Muscle layer of duodenum (tissue), 2 donors: ENCODE results near the gene MRPL19.
"Not testable (repeated sequence)": the region's sequence is repeated elsewhere in the genome, so short reads cannot be mapped to it uniquely, and the experiment has no call there.

ENCODE experiments used
- H3K27ac ChIP-seq: one replicate; pipeline ENCODE4 v1.7.0; 2013; ENCODE audit warnings: mild to moderate bottlenecking, low read length
- H3K27me3 ChIP-seq: one replicate; pipeline ENCODE4 v1.7.0; 2013; ENCODE audit warnings: low read depth, mild to moderate bottlenecking, control low read depth, low read length
- H3K36me3 ChIP-seq, 2 donors: one replicate each; pipeline ENCODE4 v1.7.0; 2013; ENCODE audit warnings: low read length in 2 of 2, control low read depth in 1 of 2, mild to moderate bottlenecking in 1 of 2; ENCODE audit not compliant: insufficient read depth in 2 of 2, control insufficient read depth in 1 of 2
- H3K4me1 ChIP-seq, 2 donors: one replicate each; pipeline ENCODE4 v1.7.0; 2013; ENCODE audit warnings: low read length in 2 of 2, mild to moderate bottlenecking in 2 of 2, control low read depth in 1 of 2, moderate library complexity in 1 of 2; ENCODE audit not compliant: insufficient read depth in 2 of 2, control insufficient read depth in 1 of 2
- H3K4me3 ChIP-seq, 2 donors: one replicate each; pipeline ENCODE4 v1.7.0; 2013; ENCODE audit warnings: low read length in 2 of 2, low read depth in 1 of 2, mild to moderate bottlenecking in 1 of 2
- H3K9me3 ChIP-seq, 2 donors: one replicate each; pipeline ENCODE4 v1.7.0; 2013; ENCODE audit warnings: low read length in 2 of 2, control low read depth in 1 of 2, mild to moderate bottlenecking in 1 of 2; ENCODE audit not compliant: control insufficient read depth in 1 of 2
- donor health status: healthy.

Gene MRPL19

DNA sequence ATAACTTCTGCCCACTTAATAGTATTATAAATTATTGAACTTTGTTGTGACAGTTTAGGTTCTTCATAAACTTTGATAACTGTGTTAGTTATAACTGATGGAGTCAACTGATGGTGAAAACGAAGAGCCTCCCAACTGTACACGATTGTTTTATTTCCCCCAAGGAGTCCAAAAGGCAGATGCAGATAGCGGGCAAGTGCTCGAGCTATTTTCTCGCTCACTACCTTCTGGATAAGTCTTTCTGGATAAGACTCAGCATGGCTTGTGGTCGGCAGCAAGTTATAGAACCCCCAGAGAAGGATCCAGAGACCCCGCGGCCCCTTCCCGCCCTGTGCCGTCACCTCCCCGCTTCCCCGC lies 63.6 kb downstream of the MRPL19 start:
- peak overlapping the region; percentile 24 for H3K27ac ChIP-seq
- H3K4me3 ChIP-seq: peak overlapping the region; percentile 74 to 79
- H3K9me3 ChIP-seq: no peaks in the 10 kb centered on the region
- peaks cover 3 to 4% of the 10 kb centered on the region in 2 donors for H3K4me1 ChIP-seq
- peaks cover 5 to 8% of the 10 kb centered on the region in 2 donors for H3K36me3 ChIP-seq
- H3K27me3 ChIP-seq: no peaks in the 10 kb centered on the region

GRCh38 chr2:75710577-75711253 lies 64.1 kb downstream of the MRPL19 start, which contains the start of gene GCFC2:
TSS of gene GCFC2 (minus strand) at chr2:75710915. CDS start at chr2:75710855, 60 bp downstream.
- Histone ChIP-seq H3K36me3 (peaks cover 5% of the 10 kb centered on the region in 2 donors), H3K27me3 (no peaks in the 10 kb centered on the region), H3K4me1 (peaks cover 3 to 4% of the 10 kb centered on the region in 2 donors), H3K27ac (peak within 1 kb of the TSS; percentile 24), H3K9me3 (no peaks in the 10 kb centered on the region), H3K4me3 (peak within 1 kb of the TSS; percentile 74 to 79)

DNA sequence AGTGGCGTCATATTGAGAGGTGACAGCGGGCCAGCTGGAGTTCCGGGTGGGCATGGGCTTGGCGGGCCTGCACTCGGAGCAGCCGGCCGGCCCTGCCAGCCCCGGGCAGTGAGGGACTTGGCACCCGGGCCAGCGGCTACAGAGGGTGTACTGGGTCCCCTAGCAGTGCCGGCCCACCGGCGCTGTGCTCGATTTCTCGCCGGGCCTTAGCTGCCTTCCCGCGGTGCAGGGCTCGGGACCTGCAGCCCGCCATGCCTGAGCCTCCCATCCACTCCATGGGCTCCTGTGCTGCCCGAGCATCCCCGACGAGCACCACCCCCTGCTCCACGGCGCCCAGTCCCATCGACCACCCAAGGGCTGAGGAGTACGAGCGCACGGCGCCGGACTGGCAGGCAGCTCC lies 65.0 kb downstream of the MRPL19 start:
- not testable (repeated sequence) for H3K36me3 ChIP-seq, H3K9me3 ChIP-seq, H3K4me1 ChIP-seq, H3K27me3 ChIP-seq, H3K27ac ChIP-seq, H3K4me3 ChIP-seq

GRCh38 chr2:75716406-75716805 lies 69.8 kb downstream of the MRPL19 start:
- no peaks in the 10 kb centered on the region for H3K27me3 ChIP-seq
- no peaks in the 10 kb centered on the region for H3K9me3 ChIP-seq
- H3K4me1 ChIP-seq: no peaks in the 10 kb centered on the region
- H3K36me3 ChIP-seq: no peaks in the 10 kb centered on the region
- no peak overlapping the region for H3K4me3 ChIP-seq
- no peak overlapping the region for H3K27ac ChIP-seq

GRCh38 chr2:75719616-75720015 lies 73.0 kb downstream of the MRPL19 start:
- no peaks in the 10 kb centered on the region for H3K27me3 ChIP-seq
- no peak overlapping the region for H3K4me3 ChIP-seq
- no peaks in the 10 kb centered on the region for H3K9me3 ChIP-seq
- H3K4me1 ChIP-seq: no peaks in the 10 kb centered on the region
- no peak overlapping the region for H3K27ac ChIP-seq
- no peaks in the 10 kb centered on the region for H3K36me3 ChIP-seq

GRCh38 chr2:75720525-75720924 lies 73.9 kb downstream of the MRPL19 start:
- H3K9me3 ChIP-seq: no peaks in the 10 kb centered on the region
- H3K27ac ChIP-seq: no peak overlapping the region
- H3K4me3 ChIP-seq: no peak overlapping the region
- H3K27me3 ChIP-seq: no peaks in the 10 kb centered on the region
- H3K4me1 ChIP-seq: no peaks in the 10 kb centered on the region
- H3K36me3 ChIP-seq: no peaks in the 10 kb centered on the region

DNA sequence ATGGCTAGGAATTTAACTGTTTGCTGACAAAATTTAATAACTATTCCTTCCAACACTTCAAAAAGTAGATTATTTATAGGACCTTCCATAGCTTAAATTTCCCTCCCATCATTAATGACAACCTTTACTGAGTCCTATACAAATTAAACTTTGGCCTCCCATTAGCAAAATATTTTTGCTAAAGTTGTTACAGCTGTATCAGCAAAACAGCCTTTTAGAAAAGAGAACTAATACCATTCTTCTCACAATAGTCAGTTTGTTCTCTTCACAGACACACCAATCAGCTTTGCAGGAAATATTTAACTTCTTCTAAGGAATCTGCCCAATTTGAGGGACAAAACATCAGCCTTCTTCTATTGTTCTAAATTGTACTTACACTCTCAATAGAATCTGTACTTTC lies 76.1 kb downstream of the MRPL19 start:
- H3K36me3 ChIP-seq: no peaks in the 10 kb centered on the region
- no peaks in the 10 kb centered on the region for H3K4me1 ChIP-seq
- no peak overlapping the region for H3K4me3 ChIP-seq
- H3K27me3 ChIP-seq: no peaks in the 10 kb centered on the region
- no peak overlapping the region for H3K27ac ChIP-seq
- no peaks in the 10 kb centered on the region for H3K9me3 ChIP-seq

DNA sequence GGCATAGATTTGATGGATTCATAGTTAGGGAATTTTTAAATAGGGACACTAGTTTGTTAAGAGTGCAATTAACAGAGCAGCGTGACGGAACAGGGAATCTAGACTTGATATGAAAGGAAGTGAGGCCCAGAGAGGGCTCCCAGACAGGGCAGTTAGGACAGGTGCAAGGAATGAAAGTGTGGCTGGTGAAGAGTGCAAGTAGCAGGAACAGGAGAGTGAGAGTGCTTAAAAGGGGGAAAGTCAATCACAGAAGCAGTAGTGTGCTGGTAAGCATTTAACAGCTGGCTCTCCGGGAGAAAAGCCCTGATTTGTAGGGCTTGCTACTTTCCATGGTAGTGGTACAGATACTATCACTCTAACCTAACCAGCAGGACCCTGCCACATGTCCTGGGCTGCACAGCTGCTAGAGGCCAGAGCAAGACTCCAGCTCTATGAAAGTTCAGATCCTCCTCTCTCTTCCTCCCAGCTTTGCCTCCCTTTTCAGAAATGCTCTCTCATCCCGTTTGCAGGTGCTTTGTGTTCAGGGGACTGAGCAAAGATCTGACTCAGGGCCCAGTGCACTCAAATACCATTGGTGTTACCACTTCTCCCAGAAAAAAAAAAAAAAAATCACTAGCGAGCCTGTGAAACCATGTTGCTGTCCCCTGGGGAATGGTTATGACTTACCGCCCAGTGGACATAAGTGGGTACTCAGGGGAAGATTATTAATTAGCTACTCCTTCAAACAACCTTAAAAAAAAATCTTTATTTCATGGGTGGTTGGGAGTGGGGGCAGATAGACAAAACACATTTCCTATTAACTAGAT lies 82.2 kb downstream of the MRPL19 start:
- Histone ChIP-seq H3K27me3 (no peaks in the 10 kb centered on the region), H3K27ac (no peak overlapping the region), H3K36me3 (no peaks in the 10 kb centered on the region), H3K4me1 (no peaks in the 10 kb centered on the region), H3K4me3 (no peak overlapping the region), H3K9me3 (no peaks in the 10 kb centered on the region)

- Histone ChIP-seq H3K27ac (no peak overlapping the region), H3K4me3 (no peak overlapping the region), H3K27me3 (no peaks in the 10 kb centered on the region), H3K36me3 (no peaks in the 10 kb centered on the region), H3K9me3 (no peaks in the 10 kb centered on the region), H3K4me1 (no peaks in the 10 kb centered on the region)
These were observed 83.3 kb downstream of the MRPL19 start for GRCh38 chr2:75729861-75730260.

- no peaks in the 10 kb centered on the region for H3K27me3 ChIP-seq
- no peak overlapping the region for H3K27ac ChIP-seq
- no peak overlapping the region for H3K4me3 ChIP-seq
- no peaks in the 10 kb centered on the region for H3K9me3 ChIP-seq
- H3K36me3 ChIP-seq: no peaks in the 10 kb centered on the region
- H3K4me1 ChIP-seq: no peaks in the 10 kb centered on the region
These were observed 89.7 kb downstream of the MRPL19 start for GRCh38 chr2:75736276-75736675.

DNA sequence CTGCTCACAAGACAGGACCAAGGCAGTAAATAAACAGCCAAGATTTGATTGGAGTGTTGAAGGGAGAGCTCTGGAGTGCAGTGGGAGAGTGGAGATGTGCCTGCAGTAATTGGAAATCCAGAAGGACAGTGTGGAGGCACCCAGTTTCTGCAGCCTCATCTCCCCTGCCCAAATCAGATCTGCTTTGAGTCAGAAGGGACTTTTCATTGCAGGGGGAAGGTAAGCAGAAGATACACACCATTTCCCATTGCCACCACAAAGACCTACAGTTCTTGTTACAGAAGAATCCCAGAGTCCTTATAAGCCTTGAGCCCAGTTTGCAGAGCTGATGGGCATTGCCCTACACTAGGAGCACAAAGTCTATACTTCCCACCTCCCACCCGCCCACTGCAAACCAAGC lies 91.4 kb downstream of the MRPL19 start:
- Histone ChIP-seq H3K27me3 (no peaks in the 10 kb centered on the region), H3K4me3 (no peak overlapping the region), H3K36me3 (no peaks in the 10 kb centered on the region), H3K27ac (no peak overlapping the region), H3K4me1 (no peaks in the 10 kb centered on the region), H3K9me3 (peaks cover 0 to under 1% of the 10 kb centered on the region in 2 donors)
